ENCODE data around the gene TAF4B. TPM values are rescaled to one million over a fixed set of nuclear protein-coding genes. Genes with fewer than 3 reads are reported as not detected.
"Not testable (repeated sequence)": the region's sequence is repeated elsewhere in the genome, so short reads cannot be mapped to it uniquely, and the experiment has no call there.

Gene TAF4B
- total RNA-seq, 4 donors from 2014 or later: 1.9 to 38.0 (median 6.5) TPM

DNA sequence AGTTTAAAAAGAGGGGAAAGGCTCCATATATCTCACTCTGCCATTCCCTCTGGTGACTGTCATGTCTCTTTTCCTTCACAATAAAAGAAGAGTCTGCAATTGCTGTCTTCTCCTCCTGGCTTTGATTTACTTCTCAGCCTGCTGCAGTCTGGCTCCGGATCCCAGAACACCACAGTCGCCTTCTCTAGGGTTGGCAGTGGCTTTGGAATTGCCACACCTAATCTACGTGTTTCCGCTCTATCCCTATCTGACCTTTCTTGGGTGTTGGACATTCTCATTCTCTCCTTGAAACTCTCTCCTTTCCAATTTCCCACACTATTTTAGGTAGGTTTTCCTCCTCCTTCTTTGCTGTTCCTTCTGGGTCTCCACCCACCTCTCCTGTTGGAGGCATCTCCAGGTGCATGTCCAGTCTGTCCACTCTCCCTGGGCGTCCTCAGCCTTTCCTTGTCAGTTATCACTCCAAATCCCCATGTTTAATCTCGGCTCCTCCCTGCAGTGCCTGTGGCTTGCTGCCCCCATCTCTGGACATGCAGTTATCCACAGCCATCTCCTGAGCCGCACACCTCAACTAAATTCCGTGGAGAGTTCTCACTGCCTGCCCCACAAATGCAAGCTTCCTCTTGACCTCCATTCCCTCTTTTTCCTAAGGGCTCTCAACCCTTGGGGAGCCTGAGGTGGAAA, 209.3 kb downstream of the TAF4B start:
- Histone ChIP-seq H3K9me3 (no peaks in the 10 kb centered on the region), H3K4me3 (no peak overlapping the region), H3K4me1 (no peaks in the 10 kb centered on the region), H3K27me3 (no peaks in the 10 kb centered on the region), H3K27ac (no peak overlapping the region), H3K36me3 (no peaks in the 10 kb centered on the region)
- TF ChIP-seq POLR2A (IDR thresholded peaks at IDR 0.05): no peak
- no peak for DNase-seq

- no peak for DNase-seq
- no peak overlapping the region for H3K27ac ChIP-seq
- H3K27me3 ChIP-seq: no peaks in the 10 kb centered on the region
- no peak overlapping the region for H3K4me3 ChIP-seq
- no peaks in the 10 kb centered on the region for H3K36me3 ChIP-seq
- TF ChIP-seq POLR2A (IDR thresholded peaks at IDR 0.05): no peak
- TF ChIP-seq CTCF (IDR thresholded peaks at IDR 0.05): no peak
- H3K4me1 ChIP-seq: no peaks in the 10 kb centered on the region
- no peaks in the 10 kb centered on the region for H3K9me3 ChIP-seq
These were observed 210.2 kb downstream of the TAF4B start for GRCh38 chr18:26436176-26437051.

DNA sequence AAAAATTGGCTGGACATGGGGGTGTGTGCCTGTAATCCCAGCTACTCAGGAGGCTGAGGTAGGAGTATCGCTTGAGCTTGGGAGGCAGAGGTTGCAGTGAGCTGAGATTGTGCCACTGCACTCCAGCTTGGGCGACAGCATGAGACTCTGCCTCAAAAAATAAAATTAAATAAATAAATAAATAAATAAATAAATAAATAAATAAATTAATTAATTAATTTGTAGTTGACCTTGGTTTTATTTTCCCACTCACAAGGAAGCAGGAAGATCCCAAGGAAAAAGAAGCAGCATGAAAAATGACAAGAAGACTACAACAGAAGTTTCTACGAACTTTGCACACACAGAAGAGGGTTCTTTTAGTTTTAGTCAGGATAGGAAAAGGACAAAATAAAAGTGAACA, 211.4 kb downstream of the TAF4B start:
- not testable (repeated sequence) for H3K4me1 ChIP-seq, H3K9me3 ChIP-seq, H3K27ac ChIP-seq, DNase-seq, H3K4me3 ChIP-seq, H3K27me3 ChIP-seq, H3K36me3 ChIP-seq

- TF ChIP-seq CTCF (IDR thresholded peaks at IDR 0.05): no peak
- TF ChIP-seq POLR2A (IDR thresholded peaks at IDR 0.05): no peak
- no peaks in the 10 kb centered on the region for H3K4me1 ChIP-seq
- H3K27ac ChIP-seq: no peak overlapping the region
- H3K9me3 ChIP-seq: no peaks in the 10 kb centered on the region
- DNase-seq: peak in 1 of 3 donors; percentile 20
- no peak overlapping the region for H3K4me3 ChIP-seq
- H3K27me3 ChIP-seq: no peaks in the 10 kb centered on the region
- no peaks in the 10 kb centered on the region for H3K36me3 ChIP-seq
These were observed 212.7 kb downstream of the TAF4B start for GRCh38 chr18:26438980-26439379.

GRCh38 chr18:26439537-26439936, 213.3 kb downstream of the TAF4B start:
- H3K27me3 ChIP-seq: no peaks in the 10 kb centered on the region
- H3K27ac ChIP-seq: no peak overlapping the region
- H3K4me1 ChIP-seq: no peaks in the 10 kb centered on the region
- H3K9me3 ChIP-seq: no peaks in the 10 kb centered on the region
- no peak overlapping the region for H3K4me3 ChIP-seq
- TF ChIP-seq CTCF (IDR thresholded peaks at IDR 0.05): no peak
- TF ChIP-seq POLR2A (IDR thresholded peaks at IDR 0.05): no peak
- DNase-seq: no peak
- no peaks in the 10 kb centered on the region for H3K36me3 ChIP-seq

DNA sequence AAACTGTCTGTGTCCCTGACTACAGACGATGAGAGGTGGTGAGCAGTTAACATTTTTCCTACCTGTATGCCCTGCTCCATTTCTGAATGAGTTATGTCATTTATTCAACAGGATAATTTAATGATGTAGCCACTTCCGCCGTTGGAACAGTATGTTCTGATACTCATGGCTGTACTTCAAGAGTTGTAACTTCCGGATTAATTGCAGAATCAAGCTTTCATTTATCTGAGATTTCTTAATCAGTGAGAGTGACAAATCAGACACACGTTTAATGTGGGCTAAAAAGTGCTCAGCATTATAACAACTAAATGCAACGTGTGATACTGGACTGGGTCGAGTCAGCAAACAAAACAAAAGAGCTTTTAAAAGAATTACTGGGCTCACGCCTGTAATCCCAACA, 214.4 kb downstream of the TAF4B start:
- Histone ChIP-seq H3K4me3 (no peak overlapping the region), H3K36me3 (no peaks in the 10 kb centered on the region), H3K27me3 (no peaks in the 10 kb centered on the region), H3K4me1 (no peaks in the 10 kb centered on the region), H3K9me3 (no peaks in the 10 kb centered on the region), H3K27ac (no peak overlapping the region)
- TF ChIP-seq CTCF (IDR thresholded peaks at IDR 0.05) (no peak), POLR2A (IDR thresholded peaks at IDR 0.05) (no peak)
- DNase-seq: no peak

Small RNAs within 50 kb of the gene (small RNA-seq; reads per million reads assigned to genes)
- gene RNU6-1289P: 0 reads per million in 2 donors

Other genes with a start within 250 kb of the TAF4B start
- gene SS18, start 135.8 kb upstream of the TAF4B start, total RNA-seq: 100 to 1,000 TPM in 1 of 4 donors, 10 to 100 TPM in 3; 81.8 to 135 (median 93.7) TPM
- not detected for gene PSMA8, start 92.6 kb upstream of the TAF4B start, total RNA-seq

All from Peyer's patch (tissue), 4 donors.